Stimulated activated naive B cell treated with anti-CD40 and anti-IgM and Interleukin-4, amounts not matched to agents 10 μg/mL and 1 μg/mL and 100 μg/mL, for 72 hours (primary cell): Measurements from ENCODE around the gene C1orf216.
A peak's percentile ranks its signal among the peaks of the same experiment; 100 is the strongest.

Experiments
- ATAC-seq, 2 donors: fragments of 150-1000 bp; cut with Tn5 transposase; replicated peaks; 2 replicates each; pipeline ENCODE4 v1.10.0; 2021; ENCODE audit warnings: moderate library complexity in 1 of 2
- DNase-seq: peaks from one replicate; pipeline ENCODE4 v3.0.0; 2021
- H3K27ac Mint-ChIP-seq: one replicate; pipeline ENCODE4 v1.8.0; 2022; ENCODE audit warnings: mild to moderate bottlenecking, mixed read lengths
- H3K27me3 Mint-ChIP-seq, 2 donors: one replicate each; pipeline ENCODE4 v1.8.0; 2022; ENCODE audit warnings: mixed read lengths in 2 of 2
- H3K36me3 Mint-ChIP-seq, 2 donors: one replicate each; pipeline ENCODE4 v1.8.0; 2022; ENCODE audit warnings: mixed read lengths in 2 of 2, mild to moderate bottlenecking in 1 of 2
- H3K4me1 Mint-ChIP-seq, 2 donors: one replicate each; pipeline ENCODE4 v1.8.0; 2022; ENCODE audit warnings: mixed read lengths in 2 of 2, mild to moderate bottlenecking in 1 of 2
- H3K4me3 Mint-ChIP-seq, 2 donors: one replicate each; pipeline ENCODE4 v1.8.0; 2022; ENCODE audit warnings: mild to moderate bottlenecking in 2 of 2, mixed read lengths in 2 of 2, moderate library complexity in 1 of 2
- H3K9me3 Mint-ChIP-seq, 2 donors: one replicate each; pipeline ENCODE4 v1.8.0; 2022; ENCODE audit warnings: mixed read lengths in 2 of 2, mild to moderate bottlenecking in 1 of 2

C1orf216 gene

GRCh38 chr1:35718492-35719336 is at the start of gene C1orf216:
Gene C1orf216 (minus strand): TSS chr1:35718884. CDS start chr1:35716321, 2,563 bp downstream.
- Mint-ChIP-seq H3K27ac (peak within 1 kb of the TSS; percentile 97), H3K4me3 (peak within 1 kb of the TSS; percentile 89 to 93), H3K9me3 (no peaks in the 10 kb centered on the region), H3K4me1 (peaks cover 28 to 43% of the 10 kb centered on the region in 2 donors), H3K27me3 (peaks cover 0 to 6% of the 10 kb centered on the region in 2 donors), H3K36me3 (peaks cover 10 to 20% of the 10 kb centered on the region in 2 donors)
- DNase-seq, result peak; percentile 68
- ATAC-seq, result peak; percentile 80 to 82

- peaks cover 9 to 16% of the 10 kb centered on the region in 2 donors for H3K36me3 Mint-ChIP-seq
- H3K9me3 Mint-ChIP-seq, result no peaks in the 10 kb centered on the region
- H3K4me1 Mint-ChIP-seq, result peaks cover 2 to 9% of the 10 kb centered on the region in 2 donors
- H3K4me3 Mint-ChIP-seq, result no peak overlapping the region
- ATAC-seq, result no peak
- H3K27ac Mint-ChIP-seq, result no peak overlapping the region
- no peak for DNase-seq
- H3K27me3 Mint-ChIP-seq, result no peaks in the 10 kb centered on the region
Observed at GRCh38 chr1:35764283-35764682, 45.6 kb upstream of the C1orf216 start.

GRCh38 chr1:35763201-35763600 is 44.5 kb upstream of the C1orf216 start:
- H3K9me3 Mint-ChIP-seq, result no peaks in the 10 kb centered on the region
- peaks cover 0 to 9% of the 10 kb centered on the region in 2 donors for H3K4me1 Mint-ChIP-seq
- no peak for DNase-seq
- peaks cover 9 to 16% of the 10 kb centered on the region in 2 donors for H3K36me3 Mint-ChIP-seq
- H3K27ac Mint-ChIP-seq, result no peak overlapping the region
- H3K4me3 Mint-ChIP-seq, result no peak overlapping the region
- no peak for ATAC-seq
- no peaks in the 10 kb centered on the region for H3K27me3 Mint-ChIP-seq

GRCh38 chr1:35762141-35762540 is 43.5 kb upstream of the C1orf216 start:
- no peak overlapping the region for H3K27ac Mint-ChIP-seq
- H3K9me3 Mint-ChIP-seq, result no peaks in the 10 kb centered on the region
- ATAC-seq (no peak), DNase-seq (no peak)
- peaks cover 9 to 16% of the 10 kb centered on the region in 2 donors for H3K36me3 Mint-ChIP-seq
- H3K27me3 Mint-ChIP-seq, result no peaks in the 10 kb centered on the region
- peaks cover 0 to 9% of the 10 kb centered on the region in 2 donors for H3K4me1 Mint-ChIP-seq
- H3K4me3 Mint-ChIP-seq, result no peak overlapping the region

DNA sequence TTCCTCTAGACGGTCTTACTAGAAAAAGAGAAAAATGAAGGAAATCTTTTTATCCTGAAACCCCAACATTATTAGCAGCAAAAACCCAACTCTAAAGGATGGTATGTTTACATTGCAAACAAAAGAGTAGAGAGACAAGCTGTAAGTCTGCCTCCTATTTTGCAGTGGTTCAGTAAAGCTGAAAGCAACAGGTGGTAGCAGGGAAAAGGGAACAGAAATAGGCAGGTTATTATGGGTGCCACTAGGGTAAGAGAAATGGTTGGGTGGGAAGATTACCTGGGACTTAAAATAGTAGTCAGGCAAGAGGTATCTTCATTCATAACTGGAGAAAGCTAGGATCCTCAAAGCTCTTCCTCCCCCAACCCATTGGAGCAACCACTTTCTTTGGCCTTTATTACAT is 37.4 kb upstream of the C1orf216 start:
- H3K4me3 Mint-ChIP-seq, result no peak overlapping the region
- peaks cover 12 to 15% of the 10 kb centered on the region in 2 donors for H3K36me3 Mint-ChIP-seq
- no peaks in the 10 kb centered on the region for H3K9me3 Mint-ChIP-seq
- H3K27me3 Mint-ChIP-seq, result no peaks in the 10 kb centered on the region
- DNase-seq (no peak), ATAC-seq (no peak)
- no peak overlapping the region for H3K27ac Mint-ChIP-seq
- peaks cover 3% of the 10 kb centered on the region in 2 donors for H3K4me1 Mint-ChIP-seq

DNA sequence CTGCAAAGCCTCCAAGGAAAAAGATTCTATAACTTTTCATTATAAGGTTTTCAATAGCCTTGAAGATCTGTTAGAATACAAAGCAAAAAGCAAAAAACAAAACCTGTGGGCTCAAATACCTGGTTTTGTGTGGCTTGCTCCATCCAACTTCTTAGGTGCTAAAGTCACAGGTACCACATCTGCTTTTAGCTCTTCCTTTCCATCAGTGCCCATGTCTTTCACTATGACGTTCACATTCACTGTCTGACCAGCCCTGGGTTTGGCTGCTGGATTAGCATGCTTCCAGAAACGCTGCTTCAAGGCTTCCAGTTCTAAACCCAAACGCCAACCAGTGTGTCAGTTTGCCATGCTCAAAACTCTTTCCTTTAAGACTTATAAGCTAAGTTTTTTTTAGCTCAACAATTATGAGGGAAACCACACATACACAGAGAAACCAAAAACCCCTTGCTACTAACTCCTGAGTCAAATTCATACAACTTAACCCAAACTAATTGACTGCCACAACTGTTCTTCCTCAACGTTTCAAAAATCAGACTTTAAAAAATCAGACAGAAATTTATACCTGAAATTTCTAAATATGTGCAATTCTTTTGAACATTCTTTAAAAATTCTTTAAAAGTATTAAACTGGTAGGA is 35.1 kb upstream of the C1orf216 start:
- Mint-ChIP-seq H3K27ac (no peak overlapping the region), H3K9me3 (no peaks in the 10 kb centered on the region), H3K4me3 (no peak overlapping the region), H3K36me3 (peaks cover 12% of the 10 kb centered on the region in 2 donors), H3K27me3 (no peaks in the 10 kb centered on the region), H3K4me1 (peaks cover 4 to 5% of the 10 kb centered on the region in 2 donors)
- ATAC-seq (no peak), DNase-seq (no peak)

DNA sequence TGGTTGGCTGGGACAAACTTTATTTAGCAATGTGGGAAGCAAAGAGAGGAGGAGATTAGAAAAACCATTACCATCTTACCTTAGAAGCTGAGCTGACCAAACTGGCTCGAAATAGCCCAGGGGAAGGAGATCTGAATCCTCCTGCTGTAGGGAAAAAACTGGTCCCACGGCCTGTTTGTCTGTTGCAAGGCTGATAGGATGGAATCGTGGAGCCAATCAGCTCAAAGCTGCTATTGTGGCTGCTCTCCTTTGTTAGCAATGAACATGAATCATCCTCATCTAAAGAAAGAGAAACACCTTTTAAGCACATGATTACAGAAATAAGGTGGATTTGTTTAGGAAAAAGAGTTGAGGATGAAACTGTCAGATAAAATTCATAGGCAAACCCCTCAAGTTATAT is 29.6 kb upstream of the C1orf216 start:
- Mint-ChIP-seq H3K27ac (no peak overlapping the region), H3K36me3 (peaks cover 26 to 28% of the 10 kb centered on the region in 2 donors), H3K4me1 (peaks cover 4 to 8% of the 10 kb centered on the region in 2 donors), H3K4me3 (no peak overlapping the region), H3K9me3 (no peaks in the 10 kb centered on the region), H3K27me3 (no peaks in the 10 kb centered on the region)
- no peak for ATAC-seq
- DNase-seq, result no peak

- Mint-ChIP-seq H3K4me3 (no peak overlapping the region), H3K27me3 (no peaks in the 10 kb centered on the region), H3K4me1 (peaks cover 3 to 9% of the 10 kb centered on the region in 2 donors), H3K36me3 (peaks cover 26 to 28% of the 10 kb centered on the region in 2 donors), H3K9me3 (no peaks in the 10 kb centered on the region), H3K27ac (no peak overlapping the region)
- DNase-seq (no peak), ATAC-seq (no peak)
Observed at GRCh38 chr1:35745124-35745730, 26.5 kb upstream of the C1orf216 start.

DNA sequence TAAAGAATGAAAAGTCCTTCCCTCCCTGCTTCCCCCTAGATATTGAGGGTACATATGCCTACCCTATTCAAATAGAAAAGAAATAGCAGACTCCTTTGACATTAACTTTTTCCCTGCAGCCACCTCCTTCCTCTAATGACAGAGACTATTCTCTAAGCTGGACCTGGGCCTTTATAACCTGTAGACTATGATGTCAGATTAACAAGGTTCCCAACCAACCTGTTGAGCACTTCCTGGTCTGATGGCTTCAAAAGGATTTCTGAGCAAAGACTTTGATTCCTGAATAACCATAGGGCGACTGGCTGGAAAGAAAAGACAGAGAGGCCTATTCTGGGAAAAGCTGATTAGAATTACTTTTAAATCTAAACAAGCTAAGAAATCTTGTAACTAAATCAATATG is 18.4 kb upstream of the C1orf216 start:
- peaks cover 18 to 28% of the 10 kb centered on the region in 2 donors for H3K36me3 Mint-ChIP-seq
- ATAC-seq (no peak), DNase-seq (no peak)
- no peaks in the 10 kb centered on the region for H3K27me3 Mint-ChIP-seq
- no peak overlapping the region for H3K4me3 Mint-ChIP-seq
- no peaks in the 10 kb centered on the region for H3K9me3 Mint-ChIP-seq
- H3K27ac Mint-ChIP-seq, result no peak overlapping the region
- peaks cover 8 to 17% of the 10 kb centered on the region in 2 donors for H3K4me1 Mint-ChIP-seq

GRCh38 chr1:35727434-35728040 is 8.9 kb upstream of the C1orf216 start:
- ATAC-seq, result peak in 1 of 2 donors; percentile 12
- H3K9me3 Mint-ChIP-seq, result no peaks in the 10 kb centered on the region

GRCh38 chr1:35726450-35727433 is 8.1 kb upstream of the C1orf216 start:
- Mint-ChIP-seq H3K36me3 (peaks cover 0 to 4% of the 10 kb centered on the region in 2 donors), H3K27ac (no peak overlapping the region), H3K4me3 (no peak overlapping the region), H3K9me3 (no peaks in the 10 kb centered on the region), H3K27me3 (no peaks in the 10 kb centered on the region), H3K4me1 (peaks cover 3 to 7% of the 10 kb centered on the region in 2 donors)
- ATAC-seq (peak; percentile 89), DNase-seq (peak; percentile 13)

More at GRCh38 chr1:35727434-35728040, 8.9 kb upstream of the C1orf216 start:
- Mint-ChIP-seq H3K4me1 (peaks cover 3 to 7% of the 10 kb centered on the region in 2 donors), H3K4me3 (no peak overlapping the region), H3K27ac (no peak overlapping the region), H3K27me3 (no peaks in the 10 kb centered on the region), H3K36me3 (peaks cover 0 to 4% of the 10 kb centered on the region in 2 donors)
- no peak for DNase-seq

- DNase-seq, result no peak
- Mint-ChIP-seq H3K4me1 (peaks cover 3 to 7% of the 10 kb centered on the region in 2 donors), H3K36me3 (peaks cover 0 to 4% of the 10 kb centered on the region in 2 donors), H3K4me3 (no peak overlapping the region), H3K27me3 (no peaks in the 10 kb centered on the region), H3K27ac (no peak overlapping the region), H3K9me3 (no peaks in the 10 kb centered on the region)
- no peak for ATAC-seq
Observed at GRCh38 chr1:35725596-35725995, 6.9 kb upstream of the C1orf216 start.

DNA sequence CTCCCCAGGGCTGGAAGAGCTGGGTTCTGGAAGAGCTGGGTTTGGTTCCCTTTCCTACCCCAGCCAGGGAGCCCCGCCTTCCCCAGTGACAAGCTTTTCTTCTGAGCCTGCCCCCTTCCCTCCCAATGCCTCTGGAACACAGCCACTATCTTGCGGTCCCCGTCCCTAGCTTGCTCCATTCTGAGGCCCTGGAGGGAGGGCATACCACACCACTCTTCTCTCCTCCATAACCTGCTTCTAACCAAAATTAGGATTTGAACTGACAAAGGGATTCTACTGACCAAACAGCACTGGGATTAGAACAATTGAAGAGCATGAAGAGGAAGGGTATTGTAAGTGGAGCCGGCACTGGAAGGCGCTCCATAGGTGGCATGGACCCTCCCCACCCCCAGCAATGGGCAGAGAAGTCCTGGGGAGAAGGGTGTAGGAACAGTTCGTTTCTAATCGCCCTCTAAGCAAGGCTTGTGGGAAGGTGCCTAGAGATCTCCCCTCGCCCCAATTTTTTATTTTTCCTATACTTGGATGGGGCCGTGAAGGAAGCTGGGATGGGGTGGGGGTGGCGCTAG is 690 bp downstream of the C1orf216 start:
- no peaks in the 10 kb centered on the region for H3K9me3 Mint-ChIP-seq
- ATAC-seq (no peak), DNase-seq (no peak)
- H3K27me3 Mint-ChIP-seq, result peaks cover 0 to 6% of the 10 kb centered on the region in 2 donors
- H3K27ac Mint-ChIP-seq, result peak overlapping the region; percentile 14
- H3K4me3 Mint-ChIP-seq, result peak overlapping the region; percentile 89 to 93
- peaks cover 28 to 43% of the 10 kb centered on the region in 2 donors for H3K4me1 Mint-ChIP-seq
- H3K36me3 Mint-ChIP-seq, result peaks cover 10 to 20% of the 10 kb centered on the region in 2 donors
